ENCODE measurements around the gene CHST3.
A peak's percentile ranks its signal among the peaks of the same experiment; 100 is the strongest.
"Not testable (repeated sequence)": the region's sequence is repeated elsewhere in the genome, so short reads cannot be mapped to it uniquely, and the experiment has no call there.

The CHST3 gene

GRCh38 chr10:71952745-71953144, 11.4 kb upstream of the CHST3 start:
- DNase-seq = no peak

DNA sequence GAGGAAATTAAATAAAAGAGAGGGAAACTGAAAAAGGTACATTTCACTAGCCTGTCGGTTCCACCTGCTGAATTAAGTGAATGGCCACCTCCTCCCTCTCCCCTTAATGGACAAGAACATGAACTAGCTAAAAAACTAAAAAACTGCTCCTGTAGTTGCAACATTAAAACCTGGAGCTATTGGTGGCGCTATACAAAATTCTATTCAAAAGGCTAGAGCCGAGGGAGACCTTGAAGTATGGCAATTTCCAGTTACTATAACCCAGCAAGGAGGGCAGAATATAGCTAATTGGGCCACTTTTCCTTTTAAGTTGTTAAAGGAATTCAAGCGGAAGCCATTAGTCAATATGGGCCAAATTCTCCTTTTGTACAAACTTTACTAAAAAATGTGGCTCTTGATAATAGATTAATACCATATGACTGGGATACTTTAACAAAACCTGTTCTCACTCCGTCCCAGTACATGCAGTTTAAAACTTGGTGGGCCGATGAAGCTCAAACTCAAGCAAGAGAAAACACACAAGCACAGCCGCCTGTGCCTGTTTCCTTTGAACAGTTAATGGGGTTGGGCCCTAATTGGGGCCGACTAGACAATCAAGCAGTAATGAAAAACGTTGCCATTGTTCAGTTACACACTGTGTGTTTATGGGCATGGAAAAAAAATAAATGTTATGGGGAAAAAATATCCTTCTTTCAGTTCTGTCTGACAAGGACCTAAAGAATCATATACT, 6.5 kb upstream of the CHST3 start:
- no peak for DNase-seq

GRCh38 chr10:71959526-71959925, 4.7 kb upstream of the CHST3 start:
- no peak for DNase-seq

DNA sequence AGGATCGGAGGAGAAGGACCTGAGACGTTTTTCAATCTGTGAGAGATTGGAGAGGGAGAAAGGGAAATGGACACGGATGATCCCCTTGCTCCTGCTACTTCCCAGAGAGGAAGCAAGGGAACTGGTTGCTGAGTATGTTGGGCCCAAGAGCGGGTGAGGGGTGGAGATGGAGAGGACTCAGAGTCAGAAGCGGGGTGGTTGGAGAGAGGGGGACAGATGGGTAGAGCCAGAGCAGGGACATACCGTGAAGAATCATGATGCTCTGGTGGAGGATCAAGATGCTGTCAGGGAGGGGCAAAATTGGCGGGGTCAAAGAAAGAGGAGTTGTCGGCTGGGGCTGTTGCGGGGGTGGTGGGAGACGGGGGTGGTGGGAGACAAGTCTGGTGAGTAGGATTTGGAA, 2.4 kb upstream of the CHST3 start:
- no peak for DNase-seq

DNA sequence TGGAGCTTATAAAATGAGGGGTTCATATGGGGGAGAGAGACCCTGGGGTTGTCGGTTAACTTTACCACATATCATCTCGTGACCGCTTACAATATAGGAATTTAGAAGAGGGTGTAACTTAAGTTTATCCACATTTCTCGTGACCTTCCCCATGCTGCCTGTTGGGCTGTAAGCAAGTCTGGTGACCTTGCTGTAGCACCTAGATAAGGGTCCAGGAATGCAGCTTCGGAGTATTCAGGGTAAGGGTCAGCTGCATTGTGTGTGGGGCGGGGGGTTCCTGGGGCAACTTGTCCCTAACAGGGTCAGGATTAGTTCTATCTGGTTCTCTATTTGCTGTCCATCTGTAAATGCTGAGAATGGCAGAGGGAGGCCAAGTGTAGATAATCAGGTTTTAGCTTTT, 1.3 kb upstream of the CHST3 start:
- no peak for DNase-seq

- no peak for DNase-seq
These were observed 671 bp upstream of the CHST3 start for GRCh38 chr10:71963351-71964097.

DNA sequence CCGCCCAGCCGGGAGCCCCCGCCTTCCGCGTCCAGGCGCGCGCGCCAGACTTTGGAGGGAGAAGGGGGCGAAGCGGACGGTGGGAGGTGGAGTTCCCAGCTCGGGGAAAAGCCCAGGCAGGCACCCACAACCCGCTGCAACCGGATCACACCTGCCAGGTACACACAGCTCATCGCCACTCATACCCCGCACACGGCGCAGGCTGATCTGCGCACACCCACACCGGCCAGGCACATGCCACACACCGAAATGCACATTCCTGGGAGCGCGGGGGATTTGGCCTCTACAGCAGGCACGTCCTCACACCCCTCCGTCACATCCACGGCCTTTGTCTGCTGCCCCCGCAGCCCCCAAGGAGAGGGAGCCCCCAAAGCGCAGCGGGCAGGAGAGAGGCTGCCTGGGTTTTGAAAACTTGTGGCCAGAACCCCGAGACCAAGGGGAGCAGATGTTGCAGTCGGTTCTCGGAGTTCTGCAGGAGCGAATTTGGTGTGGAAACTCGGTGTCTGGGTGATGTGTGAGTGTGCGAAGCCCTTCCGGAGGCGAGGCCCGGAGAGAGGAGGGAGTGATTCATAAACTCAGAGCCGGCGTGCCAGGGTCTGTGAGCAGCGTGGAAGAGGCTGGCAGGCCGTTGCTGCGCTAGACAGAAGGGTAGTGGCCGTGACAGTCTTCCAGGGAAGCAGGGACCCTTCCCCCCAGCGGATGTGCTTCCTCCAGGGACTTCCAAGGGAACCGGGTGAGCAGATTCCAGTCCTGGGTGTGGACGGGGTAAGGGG, 734 bp downstream of the CHST3 start:
- no peak for DNase-seq

DNA sequence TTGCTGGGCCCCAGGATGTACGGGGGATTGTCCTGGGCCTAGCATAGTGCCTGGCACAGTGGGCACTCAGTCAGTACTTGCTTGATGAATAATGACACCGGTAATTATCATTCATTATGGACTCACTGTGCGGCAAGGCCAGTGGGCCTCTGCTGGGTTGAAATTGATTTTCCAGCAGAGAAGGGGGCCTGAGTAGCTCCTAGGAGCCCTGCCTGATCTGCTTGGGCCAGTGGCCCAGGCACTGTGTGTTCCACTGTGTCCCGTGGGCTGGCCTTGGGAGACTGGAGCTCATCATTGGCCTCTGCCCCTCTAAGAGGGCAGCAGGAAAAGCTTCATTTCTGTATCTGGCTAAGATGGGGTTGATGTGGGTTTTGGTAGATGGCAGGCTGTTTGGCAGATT, 1.4 kb downstream of the CHST3 start:
- no peak for DNase-seq

- no peak for DNase-seq
These were observed 2.1 kb downstream of the CHST3 start for GRCh38 chr10:71966046-71967004.

GRCh38 chr10:71967958-71968357, 3.8 kb downstream of the CHST3 start:
- DNase-seq = not testable (repeated sequence)

GRCh38 chr10:71968553-71969474, 4.6 kb downstream of the CHST3 start:
- no peak for DNase-seq

GRCh38 chr10:71969929-71970328, 5.7 kb downstream of the CHST3 start:
- no peak for DNase-seq

DNA sequence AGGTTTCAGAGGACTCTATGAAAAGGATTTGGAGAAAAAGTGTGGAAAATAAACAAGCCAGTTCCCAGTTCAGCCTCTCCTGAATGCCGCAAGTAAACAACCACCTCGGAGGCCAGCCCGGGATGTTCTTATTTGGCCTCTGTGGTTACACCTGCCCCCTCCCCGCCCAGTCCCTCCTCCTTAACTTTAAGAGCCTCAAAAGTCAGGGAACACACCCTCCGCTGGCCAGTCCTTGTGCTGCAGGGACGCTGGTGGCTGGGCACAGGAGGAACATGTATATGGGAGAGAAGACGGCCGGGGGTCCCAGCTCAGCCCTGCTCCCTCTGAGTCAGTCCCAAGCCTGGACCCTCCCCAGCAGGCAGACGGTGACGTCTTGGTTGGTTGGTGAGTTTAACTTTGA, 6.1 kb downstream of the CHST3 start:
- DNase-seq = no peak

GRCh38 chr10:71970869-71971268, 6.7 kb downstream of the CHST3 start:
- no peak for DNase-seq

DNA sequence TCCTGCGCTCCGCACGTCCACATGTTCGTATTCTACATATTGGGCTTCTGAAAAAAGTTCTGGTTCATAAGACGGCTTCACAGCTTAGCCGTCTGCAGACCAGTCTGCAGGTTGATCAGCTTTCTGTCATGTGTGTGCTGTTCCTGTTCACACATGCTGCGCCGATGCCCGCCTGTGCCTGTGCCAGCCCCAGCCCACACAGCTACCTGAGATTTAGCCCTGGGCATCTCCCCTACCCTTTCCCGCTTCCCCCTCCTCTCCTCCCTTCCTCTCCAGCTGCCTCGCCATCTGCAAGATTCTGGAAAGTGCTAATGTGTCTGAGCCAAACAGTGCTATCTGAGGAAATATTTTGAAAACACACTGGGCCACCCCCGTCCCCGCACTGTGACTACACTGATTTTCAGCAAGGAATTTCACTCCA, 7.1 kb downstream of the CHST3 start:
- DNase-seq = peak; percentile 18

- DNase-seq = no peak
These were observed 7.8 kb downstream of the CHST3 start for GRCh38 chr10:71971769-71972555.

- no peak for DNase-seq
These were observed 8.8 kb downstream of the CHST3 start for GRCh38 chr10:71972746-71973695.

DNA sequence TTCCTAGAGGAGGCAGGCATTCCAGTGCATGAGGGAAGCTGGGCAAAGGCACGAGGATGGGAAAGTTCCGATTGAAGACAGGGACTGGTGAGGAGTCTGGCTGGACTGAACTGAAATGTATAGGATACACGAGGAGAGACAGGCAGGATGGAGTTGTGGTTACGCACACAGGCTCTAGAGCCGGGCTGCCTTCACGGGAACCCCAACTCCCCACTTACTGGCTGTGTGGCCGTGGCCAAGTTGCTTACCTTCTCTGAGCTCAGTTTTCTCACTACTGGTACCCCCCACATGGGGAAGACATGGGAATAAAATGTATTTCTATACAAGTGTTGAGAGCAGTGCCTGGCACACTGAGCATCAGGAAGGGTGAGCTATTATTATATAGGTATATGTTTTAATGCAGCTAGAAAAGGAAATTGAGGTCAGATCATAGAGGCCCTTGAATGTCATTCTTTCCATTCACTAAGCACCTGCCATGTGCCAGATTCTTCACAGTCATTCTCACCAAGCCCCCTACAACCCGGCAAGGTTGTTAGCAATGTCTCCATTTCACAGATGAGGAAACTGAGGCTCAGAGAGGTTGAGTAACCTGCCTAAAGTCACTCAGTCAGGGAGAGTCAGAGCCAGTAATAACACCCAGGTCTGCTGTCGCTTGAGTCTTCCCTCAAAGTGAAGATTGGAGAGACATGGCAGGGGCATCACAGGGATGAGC, 9.7 kb downstream of the CHST3 start:
- no peak for DNase-seq
